Naive B cell (primary cell): ENCODE results near the gene OR13D1. TPM values are rescaled to one million over a fixed set of nuclear protein-coding genes. Genes with fewer than 3 reads are reported as not detected.

Source experiments
- polyA plus RNA-seq, 6 donors: library from polyadenylated mRNA; unstranded; fragments of 300-500 nt; fragmentation: Illumina TruSeq; gene quantifications; one replicate each; pipeline ENCODE4 v1.2.3, GENCODE V29; 2021; ENCODE audit warnings: low read depth in 6 of 6

Gene OR13D1
- polyA plus RNA-seq, 6 donors from 2014 or later: not detected

Other genes starting within 250 kb of the OR13D1 start
- not detected for gene OR13F1, start 190.3 kb upstream of the OR13D1 start, polyA plus RNA-seq
- gene OR13C4, start 167.3 kb upstream of the OR13D1 start, polyA plus RNA-seq: not detected
- gene OR13C3, start 157.7 kb upstream of the OR13D1 start, polyA plus RNA-seq: not detected
- not detected for gene OR13C8, start 125.3 kb upstream of the OR13D1 start, polyA plus RNA-seq
- not detected for gene OR13C5, start 95.1 kb upstream of the OR13D1 start, polyA plus RNA-seq
- not detected for gene OR13C2, start 88.9 kb upstream of the OR13D1 start, polyA plus RNA-seq
- gene OR13C9, start 76.3 kb upstream of the OR13D1 start, polyA plus RNA-seq: not detected
- 10 to 100 TPM; 22.1 to 60.3 (median 28.3) TPM for gene NIPSNAP3A, start 53.2 kb downstream of the OR13D1 start, polyA plus RNA-seq
- 10 to 100 TPM in 2 of 6 donors, 1 to 10 TPM in 4; 4.4 to 12.1 (median 5.9) TPM for gene NIPSNAP3B, start 69.6 kb downstream of the OR13D1 start, polyA plus RNA-seq
- 1 to 10 TPM; 3.0 to 8.4 (median 7.1) TPM for gene ABCA1, start 233.6 kb downstream of the OR13D1 start, polyA plus RNA-seq